Cardiac muscle cell (in vitro differentiated cells and primary cell): ENCODE data around the gene GPRC6A. TPM values are rescaled to one million over a fixed set of nuclear protein-coding genes. Genes with fewer than 3 reads are reported as not detected.

Experiments used
- DNase-seq, 2 donors: peaks; one replicate each; pipeline versions ENCODE4 v3.0.0 to v3.0.0-alpha.2; 2010 to 2017; ENCODE audit warnings: low read depth in 1 of 2, low spot score in 1 of 2
- H3K27ac ChIP-seq: fragments of 200-600 bp; sonication (generic); 2 replicates; pipeline ENCODE4 v1.5.1; 2016
- H3K27me3 ChIP-seq: fragments of 200-600 bp; sonication (generic); 2 replicates; pipeline ENCODE4 v1.6.0; 2016; ENCODE audit warnings: control low read depth
- H3K36me3 ChIP-seq: fragments of 200-600 bp; sonication (generic); 2 replicates; pipeline ENCODE4 v1.5.1; 2016; ENCODE audit warnings: control low read depth
- H3K4me1 ChIP-seq: fragments of 200-600 bp; sonication (generic); 2 replicates; pipeline ENCODE4 v1.8.1; 2017; ENCODE audit warnings: low read depth, mild to moderate bottlenecking, mixed run types
- H3K4me3 ChIP-seq: fragments of 200-600 bp; sonication (generic); 2 replicates; pipeline ENCODE4 v1.5.1; 2016; ENCODE audit warnings: mild to moderate bottlenecking
- H3K9me3 ChIP-seq: fragments of 200-600 bp; sonication (generic); 2 replicates; pipeline ENCODE4 v1.5.1; 2017; ENCODE audit warnings: low read depth, mild to moderate bottlenecking, control low read depth
- polyA plus RNA-seq: library from polyadenylated mRNA; unstranded; fragments of >200 nt; fragmentation: Nextera tagmentation; extraction: Ambion mirVana; gene quantifications from 2 replicates; pipeline ENCODE4 v1.2.1, GENCODE V29; 2016
- total RNA-seq: library from RNA; depleted of rRNA; stranded (reverse); fragments of >200 nt; gene quantifications from 2 replicates; pipeline ENCODE4 v1.2.3, GENCODE V29; 2016
- TF ChIP-seq, protein P1 (sequence below): IDR thresholded peaks from 2 replicates; pipeline ENCODE4 v1.5.1; 2012; ENCODE audit warnings: low read depth, mild to moderate bottlenecking, low read length

Gene GPRC6A
- total and polyA plus RNA-seq, 2 experiments from 2014 or later, result not detected

DNA sequence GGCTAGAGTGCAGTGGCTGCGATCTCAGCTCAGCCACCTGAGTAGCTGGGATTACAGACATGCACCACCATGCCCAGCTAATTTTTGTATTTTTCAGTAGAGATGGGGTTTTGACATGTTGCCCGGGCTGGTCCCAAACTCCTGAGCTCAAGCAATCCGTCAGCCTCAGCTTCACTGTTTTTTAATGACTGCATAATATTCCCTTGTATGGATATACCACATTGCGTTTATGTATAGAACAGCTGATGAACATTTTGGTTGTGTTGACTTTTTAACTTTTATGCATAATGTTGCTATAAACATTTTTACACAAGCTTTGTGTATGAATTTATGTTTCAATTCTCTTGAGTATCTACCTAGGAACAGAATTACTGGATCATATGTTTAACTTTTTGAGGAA, 43.9 kb upstream of the GPRC6A start:
- DNase-seq, result no peak
- Histone ChIP-seq H3K36me3 (no peaks in the 10 kb centered on the region), H3K27ac (no peak overlapping the region), H3K27me3 (peaks cover 51% of the 10 kb centered on the region), H3K4me1 (no peaks in the 10 kb centered on the region), H3K9me3 (no peaks in the 10 kb centered on the region), H3K4me3 (no peak overlapping the region)
- TF ChIP-seq, protein P1, sequence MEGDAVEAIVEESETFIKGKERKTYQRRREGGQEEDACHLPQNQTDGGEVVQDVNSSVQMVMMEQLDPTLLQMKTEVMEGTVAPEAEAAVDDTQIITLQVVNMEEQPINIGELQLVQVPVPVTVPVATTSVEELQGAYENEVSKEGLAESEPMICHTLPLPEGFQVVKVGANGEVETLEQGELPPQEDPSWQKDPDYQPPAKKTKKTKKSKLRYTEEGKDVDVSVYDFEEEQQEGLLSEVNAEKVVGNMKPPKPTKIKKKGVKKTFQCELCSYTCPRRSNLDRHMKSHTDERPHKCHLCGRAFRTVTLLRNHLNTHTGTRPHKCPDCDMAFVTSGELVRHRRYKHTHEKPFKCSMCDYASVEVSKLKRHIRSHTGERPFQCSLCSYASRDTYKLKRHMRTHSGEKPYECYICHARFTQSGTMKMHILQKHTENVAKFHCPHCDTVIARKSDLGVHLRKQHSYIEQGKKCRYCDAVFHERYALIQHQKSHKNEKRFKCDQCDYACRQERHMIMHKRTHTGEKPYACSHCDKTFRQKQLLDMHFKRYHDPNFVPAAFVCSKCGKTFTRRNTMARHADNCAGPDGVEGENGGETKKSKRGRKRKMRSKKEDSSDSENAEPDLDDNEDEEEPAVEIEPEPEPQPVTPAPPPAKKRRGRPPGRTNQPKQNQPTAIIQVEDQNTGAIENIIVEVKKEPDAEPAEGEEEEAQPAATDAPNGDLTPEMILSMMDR, result no peak

DNA sequence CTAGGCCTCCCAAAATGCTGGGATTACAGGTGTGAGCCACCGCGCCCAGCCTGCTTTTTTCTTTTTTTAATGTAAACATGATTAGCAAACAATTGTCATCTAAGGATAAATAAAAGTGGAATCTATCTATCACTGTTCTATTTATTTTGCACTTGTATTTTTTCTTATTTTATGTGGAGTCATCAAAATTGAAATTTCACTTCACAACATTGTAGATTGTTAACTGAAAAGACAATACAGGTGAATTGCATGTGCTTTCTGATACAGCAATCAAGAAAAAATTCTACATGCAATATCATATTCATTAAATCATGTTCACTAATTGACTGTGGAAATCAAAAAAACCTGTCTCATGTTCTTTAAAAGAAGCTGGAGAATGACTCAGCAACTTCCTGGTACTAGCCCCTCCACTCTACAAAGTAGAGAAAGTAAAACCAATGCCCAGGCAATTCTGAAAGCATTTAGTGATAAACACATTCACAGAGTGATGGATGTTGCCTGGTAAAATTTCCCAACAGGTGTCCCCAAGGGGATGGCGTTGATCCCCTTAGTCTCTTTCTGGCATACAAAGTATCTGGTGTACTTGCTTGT, 37.5 kb upstream of the GPRC6A start:
- H3K27me3 ChIP-seq, result no peaks in the 10 kb centered on the region
- H3K36me3 ChIP-seq, result no peaks in the 10 kb centered on the region
- DNase-seq, result no peak
- no peak overlapping the region for H3K27ac ChIP-seq
- H3K4me1 ChIP-seq, result no peaks in the 10 kb centered on the region
- H3K9me3 ChIP-seq, result no peaks in the 10 kb centered on the region
- TF ChIP-seq, protein P1, result no peak
- H3K4me3 ChIP-seq, result no peak overlapping the region

DNA sequence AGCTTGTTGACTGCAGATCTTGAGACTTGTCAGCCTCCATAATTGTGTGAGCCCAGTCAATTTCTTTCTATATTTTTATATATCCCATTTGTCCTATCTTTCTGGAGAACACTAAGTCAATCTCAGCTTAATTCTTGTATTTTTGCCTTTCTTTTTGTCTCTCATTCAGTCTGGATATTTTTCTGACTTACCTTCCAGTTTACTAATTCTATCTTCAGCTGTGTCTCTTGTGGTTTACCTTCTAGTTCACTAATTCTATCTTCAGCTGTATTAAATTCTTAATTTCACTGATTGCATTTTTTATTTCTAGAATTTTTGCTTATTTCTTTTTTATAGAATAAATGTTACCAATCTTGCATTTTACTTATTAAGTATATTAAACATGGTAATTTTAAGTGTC, 30.4 kb upstream of the GPRC6A start:
- no peaks in the 10 kb centered on the region for H3K4me1 ChIP-seq
- DNase-seq, result no peak
- no peaks in the 10 kb centered on the region for H3K36me3 ChIP-seq
- H3K9me3 ChIP-seq, result no peaks in the 10 kb centered on the region
- no peaks in the 10 kb centered on the region for H3K27me3 ChIP-seq
- TF ChIP-seq, protein P1, result no peak
- no peak overlapping the region for H3K27ac ChIP-seq
- no peak overlapping the region for H3K4me3 ChIP-seq

DNA sequence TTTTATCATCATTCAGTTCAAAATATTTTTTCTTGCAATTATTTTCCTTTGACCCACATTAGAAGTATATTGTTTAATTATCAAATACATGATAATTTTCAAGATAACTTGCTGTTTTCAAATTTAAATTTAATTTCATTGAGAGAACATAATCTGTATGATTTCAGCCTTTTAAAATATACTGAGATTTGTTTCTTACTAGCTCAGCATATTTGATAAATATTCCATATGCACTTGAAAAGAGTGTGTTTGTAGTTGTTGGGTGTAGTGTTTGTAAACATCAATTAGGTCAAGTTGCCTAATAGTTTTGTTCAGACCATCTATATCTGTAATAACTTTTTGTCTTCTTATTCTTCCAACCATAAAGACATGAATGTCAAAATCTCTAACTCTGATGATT, 29.2 kb upstream of the GPRC6A start:
- TF ChIP-seq, protein P1, result no peak
- Histone ChIP-seq H3K9me3 (no peaks in the 10 kb centered on the region), H3K27ac (no peak overlapping the region), H3K4me1 (no peaks in the 10 kb centered on the region), H3K4me3 (no peak overlapping the region), H3K27me3 (no peaks in the 10 kb centered on the region), H3K36me3 (no peaks in the 10 kb centered on the region)
- DNase-seq, result no peak

DNA sequence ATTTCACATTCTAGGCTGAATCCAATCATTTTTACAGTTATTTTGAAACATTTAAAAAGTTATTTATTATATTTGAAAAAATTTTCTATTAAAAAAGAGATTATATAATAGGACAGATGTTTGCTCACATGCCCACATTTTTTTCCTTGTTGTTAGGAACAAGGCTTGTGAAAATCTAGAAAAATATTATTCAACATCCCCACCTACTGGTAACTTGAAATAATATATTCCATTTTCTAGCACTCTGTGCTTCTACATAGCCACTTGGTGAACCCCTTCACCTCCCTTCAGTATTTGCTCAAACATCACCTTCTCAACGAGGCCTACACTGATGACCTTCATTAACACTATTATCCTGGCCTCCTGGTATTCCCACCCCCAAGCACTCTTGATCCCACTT, 18.3 kb upstream of the GPRC6A start:
- H3K9me3 ChIP-seq, result no peaks in the 10 kb centered on the region
- H3K4me3 ChIP-seq, result no peak overlapping the region
- peak; percentile 30 to 54 for DNase-seq
- TF ChIP-seq, protein P1, result peak; percentile 21
- no peaks in the 10 kb centered on the region for H3K27me3 ChIP-seq
- no peak overlapping the region for H3K27ac ChIP-seq
- H3K36me3 ChIP-seq, result no peaks in the 10 kb centered on the region
- no peaks in the 10 kb centered on the region for H3K4me1 ChIP-seq

DNA sequence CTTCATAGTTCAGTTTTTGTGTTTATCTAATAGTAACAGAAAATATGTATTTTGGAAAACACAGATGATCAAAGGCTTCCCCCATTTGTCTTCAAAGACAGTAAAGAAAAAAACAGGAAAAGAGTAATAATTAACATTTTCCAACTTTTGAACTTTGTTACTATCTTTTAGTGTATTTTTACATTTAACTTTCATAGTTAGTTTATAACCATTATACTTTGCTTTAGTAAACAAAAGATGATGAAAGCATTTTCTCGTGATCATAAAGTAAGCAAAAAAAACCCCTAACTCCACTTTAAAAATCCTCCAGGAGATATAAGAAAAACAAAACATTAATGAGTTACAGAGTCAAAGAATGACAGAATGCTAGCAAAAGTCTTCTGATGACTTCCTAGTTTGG, 13.6 kb upstream of the GPRC6A start:
- TF ChIP-seq, protein P1, result no peak
- H3K27ac ChIP-seq, result no peak overlapping the region
- H3K27me3 ChIP-seq, result no peaks in the 10 kb centered on the region
- no peak overlapping the region for H3K4me3 ChIP-seq
- H3K9me3 ChIP-seq, result no peaks in the 10 kb centered on the region
- no peaks in the 10 kb centered on the region for H3K4me1 ChIP-seq
- H3K36me3 ChIP-seq, result no peaks in the 10 kb centered on the region
- DNase-seq, result no peak
